ELR (cell line): ENCODE data around the gene OR5D14.

Experiments used
- DNase-seq: peaks from one replicate; pipeline ENCODE4 v3.0.0-alpha.2; 2015; ENCODE audit warnings: low read depth

OR5D14 gene

DNA sequence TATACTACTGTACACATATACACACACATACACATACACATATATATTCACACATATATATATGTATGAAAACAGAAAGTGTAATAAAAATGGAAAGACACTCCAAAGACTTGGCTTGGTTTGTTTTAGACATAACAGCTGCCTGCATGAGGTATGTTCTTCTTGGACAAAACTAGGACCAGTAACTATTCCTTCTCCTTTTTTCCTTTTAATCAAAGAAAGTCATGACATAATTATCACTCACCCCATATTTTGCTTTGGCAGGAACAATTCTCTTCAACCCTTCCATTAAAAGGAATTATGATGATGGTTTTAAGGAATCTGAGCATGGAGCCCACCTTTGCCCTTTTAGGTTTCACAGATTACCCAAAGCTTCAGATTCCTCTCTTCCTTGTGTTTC lies at the start of gene OR5D14:
TSS of gene OR5D14 (plus strand) at position 301 of the 400 bp plus-strand sequence. CDS start at position 301, 0 bp downstream.
- no peak for DNase-seq

DNA sequence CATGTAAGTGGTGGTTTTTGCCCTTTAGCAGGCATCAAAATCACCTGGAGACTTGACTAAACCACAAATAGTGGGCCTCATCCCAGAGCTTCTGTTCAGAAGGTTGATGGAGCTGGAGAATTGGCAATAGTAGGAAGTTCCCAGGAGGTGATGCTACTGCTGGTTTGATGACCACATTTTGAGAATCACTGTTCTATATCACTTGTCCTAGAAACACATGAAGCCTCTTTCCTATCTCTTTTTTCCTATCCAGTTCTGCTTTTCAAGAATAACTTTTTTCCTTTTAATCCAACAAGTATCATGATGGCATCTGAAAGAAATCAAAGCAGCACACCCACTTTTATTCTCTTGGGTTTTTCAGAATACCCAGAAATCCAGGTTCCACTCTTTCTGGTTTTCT lies 22.2 kb upstream of the OR5D14 start, which contains the start of gene OR5D13:
TSS of gene OR5D13 (plus strand) at position 301 of the 400 bp plus-strand sequence. CDS start at position 301, 0 bp downstream.
- no peak for DNase-seq

DNA sequence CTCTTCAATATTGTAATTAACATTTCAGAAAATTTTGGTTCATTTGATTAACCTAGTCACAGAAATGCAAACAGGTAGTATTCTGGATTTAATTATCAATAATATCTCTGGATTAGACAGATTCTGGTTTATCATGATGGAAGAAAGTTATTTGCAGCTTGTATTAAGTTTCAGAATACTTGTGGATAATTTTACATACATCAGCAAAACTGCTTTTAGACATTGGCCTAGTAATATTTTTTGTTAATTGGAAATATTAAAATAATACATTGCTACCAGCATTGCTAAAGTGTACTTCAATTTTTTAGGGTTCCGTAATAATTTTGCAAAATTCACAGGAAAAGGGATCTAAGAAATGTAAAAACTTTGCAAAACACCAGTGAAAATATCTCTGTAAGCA lies 3.8 kb upstream of the OR5D14 start:
- no peak for DNase-seq

DNA sequence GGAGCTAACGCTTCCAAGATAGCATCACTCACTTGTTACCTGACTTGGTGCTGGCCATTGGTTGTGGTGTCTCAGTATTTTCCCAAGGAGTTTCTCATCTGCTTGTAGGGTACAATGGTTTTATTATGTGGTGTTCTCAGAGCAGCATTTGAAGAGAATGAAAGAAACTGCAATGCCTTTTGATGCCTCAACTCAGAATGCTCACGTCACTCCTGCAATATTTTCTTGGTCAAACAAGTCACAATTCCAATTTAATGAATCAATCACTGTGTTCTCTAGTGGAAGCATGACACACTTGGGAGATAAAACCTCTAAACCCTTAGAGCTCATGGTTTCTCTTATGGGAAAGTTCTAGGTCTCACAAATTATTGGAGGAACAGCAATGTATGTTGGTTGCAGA lies 2.0 kb upstream of the OR5D14 start:
- DNase-seq: no peak

DNA sequence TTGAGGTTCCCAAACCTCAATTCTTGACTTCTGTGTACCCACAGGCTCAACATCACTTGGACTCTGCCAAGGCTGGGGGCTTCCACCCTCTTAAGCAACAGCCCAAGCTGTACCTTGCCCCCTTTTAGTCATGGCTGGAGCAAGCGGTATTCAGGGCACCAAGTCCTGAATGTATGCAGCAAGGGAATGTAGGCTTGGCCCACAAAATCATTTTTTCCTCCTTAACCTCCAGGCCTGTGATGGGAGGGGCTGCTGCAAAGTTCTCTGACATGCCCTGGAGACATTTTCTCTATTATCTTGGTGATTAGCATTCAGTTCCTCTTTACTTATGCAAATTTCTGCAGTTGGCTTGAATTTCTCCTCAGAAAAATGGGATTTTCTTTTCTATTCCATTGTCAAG lies 10.9 kb downstream of the OR5D14 start:
- no peak for DNase-seq

DNA sequence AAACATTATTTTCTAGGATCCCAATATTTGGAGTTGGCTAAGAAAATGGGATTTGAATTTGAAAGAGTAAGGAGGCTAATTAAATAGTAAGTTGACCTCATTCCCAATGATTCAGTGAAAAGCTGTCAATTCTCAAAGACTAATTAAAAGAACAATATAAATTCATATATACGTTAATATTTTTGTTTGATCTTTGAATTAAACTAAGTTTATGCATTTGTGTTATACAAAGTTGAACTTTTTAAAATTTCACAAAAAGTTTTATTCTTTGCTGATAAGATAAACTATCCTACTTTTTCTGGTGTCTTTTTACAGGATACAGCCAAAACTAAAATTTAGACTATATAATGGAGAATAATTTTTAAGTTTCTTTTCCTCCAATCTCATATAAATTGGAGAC lies 15.7 kb downstream of the OR5D14 start, which contains the start of gene OR5L1:
TSS of gene OR5L1 (plus strand) at position 301 of the 400 bp plus-strand sequence. CDS start 100 bp downstream, outside the sequence.
- no peak for DNase-seq

DNA sequence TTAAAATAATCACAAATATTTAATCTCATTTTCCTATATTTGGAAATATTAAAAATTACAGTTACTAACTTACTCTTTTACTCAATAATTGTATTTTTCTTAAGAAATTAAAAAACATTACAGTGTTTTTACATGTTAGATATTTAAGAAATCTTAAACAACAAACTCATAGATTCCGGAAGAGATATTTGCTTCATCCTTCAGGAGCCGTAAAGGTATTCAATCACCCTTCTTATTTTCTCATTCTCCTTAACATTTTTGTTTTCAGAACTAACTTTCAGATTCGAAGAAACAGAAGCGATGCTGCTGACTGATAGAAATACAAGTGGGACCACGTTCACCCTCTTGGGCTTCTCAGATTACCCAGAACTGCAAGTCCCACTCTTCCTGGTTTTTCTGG lies 24.0 kb downstream of the OR5D14 start, which contains the start of gene OR5D18:
TSS of gene OR5D18 (plus strand) at position 301 of the 400 bp plus-strand sequence. CDS start at position 301, 0 bp downstream.
- no peak for DNase-seq

DNA sequence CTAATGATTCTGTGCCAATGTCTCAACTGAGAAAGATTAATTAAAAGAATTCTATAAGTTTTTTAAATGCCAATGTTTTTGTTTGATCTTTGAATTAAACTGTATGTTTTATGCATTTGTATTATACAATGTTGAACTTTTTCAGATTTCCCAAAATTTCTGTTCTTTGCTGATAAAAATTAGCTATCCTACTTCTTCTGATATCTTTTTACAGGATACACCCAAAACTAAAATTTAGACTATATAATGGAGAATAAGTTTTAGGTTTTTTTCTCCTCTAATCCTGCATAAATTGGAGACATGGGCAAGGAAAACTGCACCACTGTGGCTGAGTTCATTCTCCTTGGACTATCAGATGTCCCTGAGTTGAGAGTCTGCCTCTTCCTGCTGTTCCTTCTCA lies 31.6 kb downstream of the OR5D14 start, which contains the start of gene OR5L2:
TSS of gene OR5L2 (plus strand) at position 301 of the 400 bp plus-strand sequence. CDS start at position 301, 0 bp downstream.
- no peak for DNase-seq

DNA sequence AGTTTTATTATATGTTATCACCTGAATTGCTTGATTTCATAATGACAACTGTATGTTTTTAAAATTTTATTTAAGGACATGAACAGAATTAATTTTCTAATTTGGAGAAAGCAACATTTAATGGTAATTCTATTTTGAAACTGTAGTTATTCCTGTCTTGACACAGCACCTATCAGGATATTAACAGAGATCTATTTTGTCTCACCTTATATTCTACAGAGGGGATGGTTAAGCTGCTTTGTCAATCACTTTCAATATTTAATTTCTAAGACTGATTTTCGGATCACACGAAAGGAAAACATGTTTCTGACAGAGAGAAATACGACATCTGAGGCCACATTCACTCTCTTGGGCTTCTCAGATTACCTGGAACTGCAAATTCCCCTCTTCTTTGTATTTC lies 43.1 kb downstream of the OR5D14 start, which contains the start of gene OR5D16:
TSS of gene OR5D16 (plus strand) at position 301 of the 400 bp plus-strand sequence. CDS start at position 301, 0 bp downstream.
- DNase-seq: no peak
